H1 (cell line): ENCODE results near the gene GAST. TPM values are rescaled to one million over a fixed set of nuclear protein-coding genes. Genes with fewer than 3 reads are reported as not detected.

Experiments used
- BACH1 ChIP-seq: IDR thresholded peaks from 2 replicates; pipeline ENCODE4 v1.6.1; 2012; ENCODE audit warnings: low read length, improper control_type of control experiment
- GTF2F1 ChIP-seq: IDR thresholded peaks from 2 replicates; pipeline ENCODE4 v1.6.1; 2012; ENCODE audit warnings: low read depth, low read length, improper control_type of control experiment, borderline replicate concordance
- JUND ChIP-seq: IDR thresholded peaks from 2 replicates; pipeline ENCODE4 v1.6.1; 2011; ENCODE audit warnings: mild to moderate bottlenecking, improper control_type of control experiment, low read length
- KDM4A ChIP-seq: IDR thresholded peaks from one replicate; pipeline ENCODE4 v1.7.1; 2012; ENCODE audit warnings: low read depth, mild to moderate bottlenecking, moderate library complexity, low read length, inconsistent platforms; ENCODE audit not compliant: severe bottlenecking
- PHF8 ChIP-seq: fragments of 200-600 bp; sonication (generic); conservative IDR thresholded peaks from 2 replicates; pipeline ENCODE4 v1.7.1; 2012; ENCODE audit warnings: low read depth, mild to moderate bottlenecking, inconsistent platforms, low read length, moderate library complexity
- ZNF274 ChIP-seq: IDR thresholded peaks from 2 replicates; pipeline ENCODE4 v1.7.0; 2012; ENCODE audit warnings: low read length, borderline replicate concordance; ENCODE audit errors: extremely low read depth
- polyA plus RNA-seq, 7 experiments: library from polyadenylated mRNA; depleted of rRNA in 3 of 7; stranded (reverse) in 5 of 7; unstranded in 2 of 7; fragments of >200 nt in 5 of 7; fragments of 200-250 nt in 2 of 7; gene quantifications; 1 replicate in 5 of 7; 2 replicates in 1 of 7; 4 replicates in 1 of 7; pipeline versions ENCODE4 v1.2.1 to v1.2.3, GENCODE V29; 2011 to 2013; ENCODE audit warnings: missing spikeins in 2 of 7, mixed read lengths in 2 of 7
- total RNA-seq: library from RNA; stranded (reverse); fragmentation: NEBNext Ultra II Directional; extraction: Animal tissue kit (Norgen Biotek cat#: 25700); gene quantifications from 2 replicates; pipeline ENCODE4 v1.2.1, GENCODE V29; 2021
- TF ChIP-seq, protein P1 (sequence below), 3 experiments: IDR thresholded peaks; 1 replicate in 2 of 3; 2 replicates in 1 of 3; pipeline versions ENCODE4 v1.5.1 to v1.6.1; 2011; ENCODE audit warnings: low read length in 3 of 3, mild to moderate bottlenecking in 3 of 3, inconsistent platforms in 2 of 3, low read depth in 1 of 3, moderate library complexity in 1 of 3; ENCODE audit not compliant: insufficient read depth in 1 of 3; ENCODE audit errors: control extremely low read depth in 1 of 3
- TF ChIP-seq, protein P2 (sequence below): IDR thresholded peaks from 2 replicates; pipeline ENCODE4 v1.6.1; 2012; ENCODE audit warnings: inconsistent platforms

GAST gene
- total and polyA plus RNA-seq, 2 of the 8 experiments (the other 6 are each of a cell fraction or from before 2014, with no cell fraction given) = not detected

DNA sequence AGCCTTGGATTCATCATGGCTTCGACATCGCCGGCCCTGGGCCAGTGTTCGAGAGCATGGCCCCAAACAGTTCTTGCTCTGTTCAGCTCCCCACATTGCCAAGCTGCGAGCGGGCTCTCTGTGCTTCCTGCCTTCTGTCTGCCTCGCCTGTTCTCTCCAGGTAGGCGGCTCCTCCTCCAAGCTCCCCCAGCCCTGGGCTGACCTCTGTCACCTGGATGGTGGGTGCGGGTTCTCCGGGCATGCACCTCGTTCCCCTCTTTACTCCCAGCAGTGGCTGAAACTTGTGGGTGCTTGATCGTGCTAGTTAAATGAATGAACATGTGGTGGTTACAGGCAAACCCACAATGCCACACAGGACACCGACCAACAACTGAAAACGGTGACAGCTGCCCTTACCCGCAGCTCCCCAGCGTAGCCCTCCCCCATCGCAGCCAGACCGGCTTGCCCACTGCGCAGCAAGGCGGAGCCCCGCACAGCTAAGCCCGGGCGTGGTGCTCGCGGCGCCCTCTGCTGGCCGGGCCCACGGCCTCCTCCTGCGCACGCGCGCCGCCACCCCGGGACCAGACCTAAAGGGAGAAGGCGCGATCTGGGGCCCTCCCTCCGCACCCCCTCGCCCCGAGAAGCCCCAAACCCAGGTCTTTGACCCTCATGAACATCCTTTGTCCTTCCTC is 46.4 kb upstream of the GAST start (continued):
- TF ChIP-seq, protein P1, sequence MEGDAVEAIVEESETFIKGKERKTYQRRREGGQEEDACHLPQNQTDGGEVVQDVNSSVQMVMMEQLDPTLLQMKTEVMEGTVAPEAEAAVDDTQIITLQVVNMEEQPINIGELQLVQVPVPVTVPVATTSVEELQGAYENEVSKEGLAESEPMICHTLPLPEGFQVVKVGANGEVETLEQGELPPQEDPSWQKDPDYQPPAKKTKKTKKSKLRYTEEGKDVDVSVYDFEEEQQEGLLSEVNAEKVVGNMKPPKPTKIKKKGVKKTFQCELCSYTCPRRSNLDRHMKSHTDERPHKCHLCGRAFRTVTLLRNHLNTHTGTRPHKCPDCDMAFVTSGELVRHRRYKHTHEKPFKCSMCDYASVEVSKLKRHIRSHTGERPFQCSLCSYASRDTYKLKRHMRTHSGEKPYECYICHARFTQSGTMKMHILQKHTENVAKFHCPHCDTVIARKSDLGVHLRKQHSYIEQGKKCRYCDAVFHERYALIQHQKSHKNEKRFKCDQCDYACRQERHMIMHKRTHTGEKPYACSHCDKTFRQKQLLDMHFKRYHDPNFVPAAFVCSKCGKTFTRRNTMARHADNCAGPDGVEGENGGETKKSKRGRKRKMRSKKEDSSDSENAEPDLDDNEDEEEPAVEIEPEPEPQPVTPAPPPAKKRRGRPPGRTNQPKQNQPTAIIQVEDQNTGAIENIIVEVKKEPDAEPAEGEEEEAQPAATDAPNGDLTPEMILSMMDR (IDR thresholded peaks at IDR 0.05; ENCODE audit: control extremely low read depth in 1 of 3, insufficient read depth in 1 of 3, low read depth in 1 of 3, low read length in 3 of 3) = peak; percentile 90 to 92 (median 92)
- TF ChIP-seq GTF2F1 (no peak), JUND (no peak), ZNF274 (no peak), KDM4A (peak; percentile 6), PHF8 (no peak), BACH1 (peak; percentile 50; the same call in 1 of the 2 replicates)
- TF ChIP-seq, protein P2, sequence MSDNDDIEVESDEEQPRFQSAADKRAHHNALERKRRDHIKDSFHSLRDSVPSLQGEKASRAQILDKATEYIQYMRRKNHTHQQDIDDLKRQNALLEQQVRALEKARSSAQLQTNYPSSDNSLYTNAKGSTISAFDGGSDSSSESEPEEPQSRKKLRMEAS = peak; percentile 57; the same call in 1 of the 2 replicates
